ENCODE measurements around the gene PARP4. TPM values are rescaled to one million over a fixed set of nuclear protein-coding genes. Genes with fewer than 3 reads are reported as not detected.
"Not testable (repeated sequence)": the region's sequence is repeated elsewhere in the genome, so short reads cannot be mapped to it uniquely, and the experiment has no call there.

PARP4 gene
- total RNA-seq, 1 donor from 2014 or later: 25.6 TPM

- no peak for DNase-seq
- no peak for ATAC-seq
- intact Hi-C loops (cut with micrococcal nuclease): no loop called here
Observed at GRCh38 chr13:24460256-24460655, 52.3 kb downstream of the PARP4 start.

GRCh38 chr13:24459726-24460125, 52.9 kb downstream of the PARP4 start:
- ATAC-seq: no peak
- DNase-seq: no peak
- intact Hi-C loops (cut with micrococcal nuclease): no loop called here

DNA sequence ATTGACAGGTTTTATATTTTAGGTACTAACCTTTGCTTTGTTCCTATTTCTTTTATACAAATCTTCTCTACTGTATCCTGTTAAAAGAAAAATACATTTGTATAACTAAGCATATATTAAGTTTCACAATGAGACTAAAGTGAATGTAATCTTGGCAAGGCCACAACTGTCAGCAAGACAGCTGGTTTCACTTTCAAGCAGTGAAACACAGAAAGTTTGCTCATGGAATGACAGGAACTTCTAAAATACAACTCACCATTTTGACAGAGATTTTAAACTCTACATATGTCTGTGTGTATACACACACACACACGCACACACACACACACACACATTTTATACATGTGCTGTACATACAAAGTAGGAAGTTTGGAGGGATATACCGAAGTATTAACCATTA, 53.3 kb downstream of the PARP4 start:
- ATAC-seq (no peak), DNase-seq (no peak)
- intact Hi-C loops (cut with micrococcal nuclease): no loop called here

GRCh38 chr13:24458736-24459135, 53.8 kb downstream of the PARP4 start:
- ATAC-seq: no peak
- no peak for DNase-seq
- intact Hi-C loops (cut with micrococcal nuclease): no loop called here

GRCh38 chr13:24456396-24456795, 56.2 kb downstream of the PARP4 start:
- DNase-seq (no peak), ATAC-seq (no peak)
- intact Hi-C loops (cut with micrococcal nuclease): no loop called here

GRCh38 chr13:24454056-24454455, 58.5 kb downstream of the PARP4 start:
- intact Hi-C loops (cut with micrococcal nuclease): no loop called here
- DNase-seq (no peak), ATAC-seq (no peak)

DNA sequence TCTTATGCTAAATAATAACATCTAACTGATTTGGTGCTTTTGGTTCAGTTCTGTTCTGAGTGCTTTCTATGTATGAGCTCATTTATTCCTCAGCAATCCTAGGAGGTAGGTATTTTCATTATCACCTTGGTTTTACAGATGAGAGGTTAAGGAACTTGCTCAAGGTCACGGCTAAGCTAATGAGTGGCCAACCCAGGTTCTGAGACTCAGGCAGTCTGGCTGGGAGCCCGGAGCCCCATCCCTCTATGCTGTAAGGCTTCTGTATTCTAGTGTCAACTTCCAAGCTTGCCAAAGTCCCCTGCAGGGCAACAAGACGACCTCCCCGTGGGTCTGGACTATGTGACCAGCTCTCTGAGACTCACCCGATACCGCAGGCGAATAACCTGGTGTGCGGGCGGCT, 60.5 kb downstream of the PARP4 start:
- DNase-seq: no peak
- no peak for ATAC-seq
- intact Hi-C loops (cut with micrococcal nuclease): no loop called here

DNA sequence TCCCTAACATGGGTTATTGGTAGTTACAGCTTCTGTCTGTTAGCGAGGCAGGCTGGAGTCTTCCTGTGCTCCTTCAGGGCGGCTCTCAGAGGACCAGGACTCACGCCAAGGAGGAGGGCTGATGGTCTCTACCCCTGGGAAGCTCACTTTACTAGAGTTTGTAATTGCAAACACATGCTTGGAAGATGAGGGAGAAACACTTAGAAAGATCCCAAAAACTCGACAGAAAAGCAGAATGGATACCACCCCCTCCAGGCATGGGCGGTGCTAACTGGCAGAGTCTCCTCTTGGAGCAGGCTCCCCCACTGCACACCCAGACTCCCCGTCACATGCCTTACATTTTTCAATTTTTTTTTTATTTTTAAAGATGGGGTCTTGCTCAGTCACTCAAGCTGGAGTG, 62.0 kb downstream of the PARP4 start:
- intact Hi-C loops (cut with micrococcal nuclease): no loop called here
- ATAC-seq (peak; percentile 87), DNase-seq (peak; percentile 65)

DNA sequence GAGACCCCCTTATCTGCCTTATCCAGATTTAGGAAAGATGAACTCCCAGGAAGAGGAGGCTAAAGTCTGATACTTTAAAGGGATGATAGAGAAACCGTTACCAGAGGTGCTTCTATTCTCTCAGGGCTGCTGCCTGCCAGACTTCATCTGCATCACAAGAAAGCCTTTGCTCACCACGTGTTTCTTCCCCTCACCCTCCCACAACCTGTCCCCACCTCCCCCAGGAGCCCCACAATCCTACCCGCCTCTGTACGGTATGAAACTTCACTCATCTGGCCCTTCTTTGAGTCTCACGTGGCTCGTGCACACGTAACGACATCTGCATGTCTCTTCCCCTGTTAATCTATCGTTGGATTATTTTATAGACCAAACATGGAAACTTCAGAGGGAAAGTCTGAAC, 67.7 kb downstream of the PARP4 start:
- ATAC-seq; intact Hi-C loops (cut with micrococcal nuclease); DNase-seq: not testable (repeated sequence)

DNA sequence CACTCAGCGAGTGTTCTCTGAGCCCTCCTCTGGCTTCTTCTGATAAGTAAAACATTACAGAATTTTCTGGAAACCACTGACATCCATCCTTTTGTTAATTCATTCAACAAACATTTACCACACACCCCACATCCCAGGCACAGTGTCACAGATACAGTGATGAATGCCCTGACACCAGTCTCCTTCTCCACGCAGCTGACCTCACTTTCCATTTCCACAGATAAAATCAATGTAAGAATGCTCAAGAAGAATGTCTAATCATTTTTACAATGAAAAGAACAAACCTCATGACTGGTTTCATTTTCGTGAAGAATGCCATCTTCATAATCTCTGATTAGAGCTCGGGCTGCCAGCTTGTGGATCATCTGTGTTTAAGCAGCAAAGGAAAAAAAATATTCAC, 69.2 kb downstream of the PARP4 start:
- no peak for ATAC-seq
- intact Hi-C loops (cut with micrococcal nuclease): no loop called here

DNA sequence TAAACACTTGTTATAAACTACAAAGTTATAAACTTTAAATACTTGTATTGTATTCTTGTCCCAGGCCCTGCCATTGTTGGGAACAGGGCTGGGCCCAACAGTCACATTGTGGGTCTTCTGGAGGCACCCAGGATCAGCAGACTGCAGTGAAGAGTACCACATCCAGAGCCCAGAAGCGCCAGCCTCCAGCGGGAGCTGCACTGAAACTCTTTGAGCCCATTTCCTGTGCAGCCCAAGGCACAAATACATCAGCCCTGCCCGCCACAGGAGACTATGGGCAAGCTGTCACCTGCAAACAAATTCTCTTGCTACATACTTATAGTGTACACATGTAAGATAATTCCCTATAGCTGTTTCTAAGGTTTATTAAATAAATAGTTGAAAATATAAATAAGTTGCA, 86.5 kb downstream of the PARP4 start:
- intact Hi-C loops (cut with micrococcal nuclease); DNase-seq; ATAC-seq: not testable (repeated sequence)

More for the DNA sequence above, 69.2 kb downstream of the PARP4 start:
- DNase-seq: no peak

DNA sequence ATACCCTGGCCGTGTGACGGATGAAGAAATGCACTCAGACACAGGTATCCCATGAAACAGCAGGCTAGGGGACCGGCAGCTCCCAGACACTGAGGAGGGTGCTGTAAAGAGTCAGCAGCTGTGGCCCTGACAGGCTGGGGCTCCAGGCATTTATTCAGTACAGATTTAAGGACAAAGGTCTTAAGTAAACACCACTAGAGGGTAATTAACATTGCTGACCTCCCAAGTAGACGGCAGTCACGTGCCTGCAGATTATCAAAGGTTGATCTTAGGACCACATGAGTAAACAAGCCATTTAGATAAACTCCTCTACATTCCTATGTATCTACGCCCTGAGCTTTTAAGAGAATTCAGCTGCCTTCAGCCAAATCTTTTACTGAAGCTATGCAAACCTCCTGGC, 92.9 kb downstream of the PARP4 start:
- intact Hi-C loops (cut with micrococcal nuclease); ATAC-seq: not testable (repeated sequence)

GRCh38 chr13:24407844-24408243, 104.7 kb downstream of the PARP4 start:
- intact Hi-C loops (cut with micrococcal nuclease): no loop called here
- ATAC-seq: no peak

More for the DNA sequence above, 92.9 kb downstream of the PARP4 start:
- not testable (repeated sequence) for DNase-seq

GRCh38 chr13:24406524-24406923, 106.1 kb downstream of the PARP4 start:
- ATAC-seq: no peak
- intact Hi-C loops (cut with micrococcal nuclease): no loop called here
- no peak for DNase-seq

More at GRCh38 chr13:24407844-24408243, 104.7 kb downstream of the PARP4 start:
- DNase-seq: no peak

GRCh38 chr13:24396821-24397220, 115.8 kb downstream of the PARP4 start:
- ATAC-seq: no peak
- intact Hi-C loops (cut with micrococcal nuclease): no loop called here

DNA sequence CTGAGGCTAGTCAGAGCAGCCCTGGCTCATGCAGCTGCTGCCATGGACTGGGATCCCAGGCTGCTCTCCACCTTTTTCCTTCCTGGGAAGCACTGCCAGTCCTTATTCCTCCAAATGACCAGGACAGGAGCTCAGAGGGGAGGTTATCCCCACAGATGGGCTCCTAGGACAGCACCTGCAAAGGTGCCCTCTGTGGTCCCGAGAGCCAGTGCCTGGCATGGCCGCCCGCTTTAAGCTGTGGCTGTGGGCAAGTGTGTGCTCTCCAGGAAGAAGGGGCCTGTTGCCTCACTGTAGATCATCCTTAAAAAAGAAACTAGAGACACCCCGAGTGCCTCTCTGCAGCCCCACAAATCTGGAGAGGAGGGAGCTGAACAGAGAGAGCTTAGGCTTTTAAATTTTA, 119.6 kb downstream of the PARP4 start:
- intact Hi-C loops (cut with micrococcal nuclease): no loop called here
- DNase-seq (no peak), ATAC-seq (no peak)

More at GRCh38 chr13:24396821-24397220, 115.8 kb downstream of the PARP4 start:
- DNase-seq: no peak

GRCh38 chr13:24391771-24392683, 120.6 kb downstream of the PARP4 start:
- ATAC-seq; intact Hi-C loops (cut with micrococcal nuclease); DNase-seq: not testable (repeated sequence)

GRCh38 chr13:24390795-24391194, 121.8 kb downstream of the PARP4 start:
- ATAC-seq; intact Hi-C loops (cut with micrococcal nuclease); DNase-seq: not testable (repeated sequence)

- intact Hi-C loops (cut with micrococcal nuclease): no loop called here
- ATAC-seq (no peak), DNase-seq (no peak)
Observed at GRCh38 chr13:24389506-24389905, 123.1 kb downstream of the PARP4 start.

GRCh38 chr13:24388743-24389142, 123.8 kb downstream of the PARP4 start:
- DNase-seq; intact Hi-C loops (cut with micrococcal nuclease); ATAC-seq: not testable (repeated sequence)
